Measurements from ENCODE around the gene MOGAT2. TPM values are rescaled to one million over a fixed set of nuclear protein-coding genes. Genes with fewer than 3 reads are reported as not detected.

The MOGAT2 gene
- total and polyA plus RNA-seq, 2 experiments from 2014 or later, result 2.9 to 3.2 TPM

- Histone ChIP-seq H3K4me2 (no peak overlapping the region), H3K36me3 (replicated peaks; ENCODE audit: insufficient read depth, low read depth) (no peaks in the 10 kb centered on the region), H4K20me1 (ENCODE audit: insufficient read depth, poor library complexity, severe bottlenecking) (no peaks in the 10 kb centered on the region), H3K4me1 (ENCODE audit: insufficient read depth) (peaks cover 9% of the 10 kb centered on the region), H3K27me3 (no peaks in the 10 kb centered on the region), H3K27ac (no peak overlapping the region), H2AFZ (no peak overlapping the region), H3K9me3 (ENCODE audit: low read depth) (no peaks in the 10 kb centered on the region), H3K9me2 (replicated peaks; ENCODE audit: insufficient read depth) (no peaks in the 10 kb centered on the region), H3K4me3 (no peak overlapping the region), H3K79me2 (no peaks in the 10 kb centered on the region)
- DNase-seq (ENCODE audit: low spot score), result no peak
- WGBS (ENCODE audit: low lambda C conversion rate, missing lambda C conversion rate), result 76% methylated on average over 3 of the region's 3 CpGs
- TF ChIP-seq EZH2phosphoT487 (IDR thresholded peaks at IDR 0.05; ENCODE audit: low read depth, severe bottlenecking, unreplicated experiment) (no peak), EZH2 (IDR thresholded peaks at IDR 0.05; ENCODE audit: borderline replicate concordance) (no peak), CTCF (IDR thresholded peaks at IDR 0.05; ENCODE audit: poor library complexity) (no peak)
Observed at GRCh38 chr11:75716659-75717058, 979 bp upstream of the MOGAT2 start.

- Histone ChIP-seq H3K9me3 (ENCODE audit: low read depth) (no peaks in the 10 kb centered on the region), H3K9me2 (replicated peaks; ENCODE audit: insufficient read depth) (no peaks in the 10 kb centered on the region), H3K36me3 (replicated peaks; ENCODE audit: insufficient read depth, low read depth) (no peaks in the 10 kb centered on the region), H3K4me2 (no peak overlapping the region), H4K20me1 (ENCODE audit: insufficient read depth, poor library complexity, severe bottlenecking) (no peaks in the 10 kb centered on the region), H3K27ac (peak overlapping the region; percentile 73), H3K79me2 (no peaks in the 10 kb centered on the region), H3K27me3 (no peaks in the 10 kb centered on the region), H3K4me3 (no peak overlapping the region), H2AFZ (no peak overlapping the region), H3K4me1 (ENCODE audit: insufficient read depth) (peaks cover 17% of the 10 kb centered on the region)
- WGBS (ENCODE audit: low lambda C conversion rate, missing lambda C conversion rate), result 66% methylated on average over 7 of the region's 7 CpGs
- TF ChIP-seq EZH2phosphoT487 (IDR thresholded peaks at IDR 0.05; ENCODE audit: low read depth, severe bottlenecking, unreplicated experiment), result no peak
- TF ChIP-seq CTCF (IDR thresholded peaks at IDR 0.05; ENCODE audit: poor library complexity), result no peak
- no peak for TF ChIP-seq EZH2 (IDR thresholded peaks at IDR 0.05; ENCODE audit: borderline replicate concordance)
- DNase-seq (ENCODE audit: low spot score), result peak; percentile 22
Observed at GRCh38 chr11:75718419-75719339, 1.0 kb downstream of the MOGAT2 start.

GRCh38 chr11:75719340-75720239 lies 2.0 kb downstream of the MOGAT2 start:
- DNase-seq (ENCODE audit: low spot score), result no peak
- 87% methylated on average over 14 of the region's 14 CpGs for WGBS (ENCODE audit: low lambda C conversion rate, missing lambda C conversion rate)
- TF ChIP-seq CTCF (IDR thresholded peaks at IDR 0.05; ENCODE audit: poor library complexity) (no peak), EZH2phosphoT487 (IDR thresholded peaks at IDR 0.05; ENCODE audit: low read depth, severe bottlenecking, unreplicated experiment) (no peak), EZH2 (IDR thresholded peaks at IDR 0.05; ENCODE audit: borderline replicate concordance) (no peak)
- Histone ChIP-seq H3K79me2 (no peaks in the 10 kb centered on the region), H3K4me3 (no peak overlapping the region), H4K20me1 (ENCODE audit: insufficient read depth, poor library complexity, severe bottlenecking) (no peaks in the 10 kb centered on the region), H3K9me3 (ENCODE audit: low read depth) (no peaks in the 10 kb centered on the region), H3K4me1 (ENCODE audit: insufficient read depth) (peaks cover 17% of the 10 kb centered on the region), H3K9me2 (replicated peaks; ENCODE audit: insufficient read depth) (no peaks in the 10 kb centered on the region), H3K27ac (peak overlapping the region; percentile 73), H3K27me3 (no peaks in the 10 kb centered on the region), H3K36me3 (replicated peaks; ENCODE audit: insufficient read depth, low read depth) (no peaks in the 10 kb centered on the region), H3K4me2 (no peak overlapping the region), H2AFZ (no peak overlapping the region)

Data from hepatocyte (in vitro differentiated cells).